HepG2 (cell line): Measurements from ENCODE around the gene GP1BA. TPM values are rescaled to one million over a fixed set of nuclear protein-coding genes. Genes with fewer than 3 reads are reported as not detected.

ENCODE experiments used
- ATAC-seq: fragments of 200-7000 bp; cut with Tn5 transposase; 3 replicates; pipeline ENCODE4 v1.9.1; 2020; ENCODE audit warnings: mild to moderate bottlenecking, moderate library complexity
- BruUV-seq: library from RNA; stranded (reverse); fragments of 400-500 nt; replicated peaks from 2 replicates; lab custom pipeline; 2021; lab: Mats Ljungman, UMichigan
- CTCF ChIA-PET: fragments of 300-600 bp; formaldehyde crosslinking; extraction: SDS; loops from one replicate; lab custom pipeline; 2021; ENCODE audit warnings: low total read pairs, inconsistent platforms, low intra/inter-chr PET ratio; lab: Yijun Ruan, JAX
- POLR2A ChIA-PET: fragments of 350-600 bp; sonication (Branson Sonifier 250); formaldehyde crosslinking; loops from one replicate; lab custom pipeline; 2020; ENCODE audit warnings: antibody characterized with exemption, inconsistent platforms; lab: Yijun Ruan, JAX
- DNase-seq: peaks from one replicate; pipeline ENCODE4 v3.0.0-alpha.2; 2015; ENCODE audit warnings: low spot score
- FAIRE-seq: peaks from 3 replicates; lab custom pipeline; 2011; peaks lifted over from hg19 to GRCh38; lab: Jason Lieb, UNC
- H2AFZ ChIP-seq: one replicate; pipeline ENCODE4 v1.6.1; 2011; ENCODE audit warnings: low read length, inconsistent platforms
- H3K27ac ChIP-seq: fragments of 300-600 bp; 3 replicates; pipeline ENCODE4 v1.8.0; 2011; ENCODE audit warnings: mixed run types, mild to moderate bottlenecking, mixed read lengths, low read length, inconsistent platforms; ENCODE audit not compliant: insufficient read depth; ENCODE audit errors: extremely low read length
- H3K27me3 ChIP-seq, 2 experiments: fragments of 200-600 bp in 1 of 2; 2 replicates in 1 of 2; 3 replicates in 1 of 2; pipeline versions ENCODE4 v1.6.0 to v1.8.0; 2011; ENCODE audit warnings: low read length in 2 of 2, mild to moderate bottlenecking in 2 of 2, moderate library complexity in 2 of 2, inconsistent platforms in 1 of 2; ENCODE audit not compliant: insufficient read depth in 2 of 2, control insufficient read depth in 1 of 2
- H3K36me3 ChIP-seq, 2 experiments: fragments of 200-600 bp in 1 of 2; replicated peaks in 1 of 2; 2 replicates in 1 of 2; 3 replicates in 1 of 2; pipeline versions ENCODE4 v1.5.1 to v1.8.0; 2011; ENCODE audit warnings: low read length in 2 of 2, inconsistent platforms in 1 of 2; ENCODE audit not compliant: insufficient read depth in 2 of 2, control insufficient read depth in 1 of 2
- H3K4me1 ChIP-seq: 2 replicates; pipeline ENCODE4 v1.5.1; 2012; ENCODE audit warnings: low read length, inconsistent platforms; ENCODE audit not compliant: insufficient read depth
- H3K4me2 ChIP-seq: 2 replicates; pipeline ENCODE4 v1.6.0; 2011; ENCODE audit warnings: low read depth, low read length, inconsistent platforms
- H3K4me3 ChIP-seq, 3 experiments: fragments of 200-600 bp in 1 of 3; sonication (generic), shearing (Covaris generic) in 1 of 3; replicated peaks in 1 of 3; 2 replicates each; pipeline ENCODE4 v1.5.1; 2011 to 2016; ENCODE audit warnings: low read length in 3 of 3, inconsistent platforms in 2 of 3, low read depth in 2 of 3, mild to moderate bottlenecking in 2 of 3, control low read depth in 1 of 3, mixed read lengths in 1 of 3; ENCODE audit not compliant: insufficient read depth in 1 of 3
- H3K79me2 ChIP-seq: one replicate; pipeline ENCODE4 v1.6.1; 2011; ENCODE audit warnings: low read length, inconsistent platforms; ENCODE audit not compliant: insufficient read depth
- H3K9ac ChIP-seq: 2 replicates; pipeline ENCODE4 v1.6.0; 2011; ENCODE audit warnings: mild to moderate bottlenecking, low read depth, low read length, inconsistent platforms; ENCODE audit not compliant: insufficient read depth
- H3K9me3 ChIP-seq: 2 replicates; pipeline ENCODE4 v1.5.1; 2012; ENCODE audit warnings: mild to moderate bottlenecking, low read length
- H4K20me1 ChIP-seq: 2 replicates; pipeline ENCODE4 v1.6.0; 2011; ENCODE audit warnings: inconsistent platforms, mild to moderate bottlenecking, low read length, moderate library complexity; ENCODE audit not compliant: insufficient read depth
- ARNT2 ChIP-seq: sonication (generic); formaldehyde crosslinking; IDR thresholded peaks from 2 replicates; pipeline ENCODE4 v1.8.0; 2022; ENCODE audit warnings: mild to moderate bottlenecking, low read depth, missing genetic modification reagents, moderate library complexity
- DZIP1 ChIP-seq: sonication (generic); formaldehyde crosslinking; IDR thresholded peaks from 2 replicates; pipeline ENCODE4 v1.5.0; 2020; ENCODE audit warnings: mild to moderate bottlenecking, missing genetic modification reagents
- GMEB1 ChIP-seq: sonication (generic); formaldehyde crosslinking; IDR thresholded peaks from 2 replicates; pipeline ENCODE4 v1.5.1; 2020; ENCODE audit warnings: missing genetic modification reagents, mild to moderate bottlenecking, borderline replicate concordance
- GPBP1L1 ChIP-seq: sonication (generic); formaldehyde crosslinking; IDR thresholded peaks from 2 replicates; pipeline ENCODE4 v1.5.0; 2020; ENCODE audit warnings: mild to moderate bottlenecking, missing genetic modification reagents
- KDM4B ChIP-seq: sonication (generic); formaldehyde crosslinking; IDR thresholded peaks from 2 replicates; pipeline ENCODE4 v1.4.0; 2020; ENCODE audit warnings: missing genetic modification reagents
- POGK ChIP-seq: sonication (generic); formaldehyde crosslinking; conservative IDR thresholded peaks from 2 replicates; pipeline ENCODE4 v1.8.0; 2022; ENCODE audit warnings: mild to moderate bottlenecking, moderate library complexity, missing genetic modification reagents
- PRDM10 ChIP-seq: sonication (generic); formaldehyde crosslinking; IDR thresholded peaks from 2 replicates; pipeline ENCODE4 v1.4.0; 2020; ENCODE audit warnings: low read depth, missing genetic modification reagents
- U2AF1 ChIP-seq: fragments of 200-400 bp; formaldehyde crosslinking; optimal IDR thresholded peaks from 2 replicates; pipeline ENCODE3; 2017; ENCODE audit warnings: mild to moderate bottlenecking, low read depth, low read length
- ZNF101 ChIP-seq: sonication (generic); formaldehyde crosslinking; IDR thresholded peaks from 2 replicates; pipeline ENCODE4 v1.4.0; 2020; ENCODE audit warnings: mild to moderate bottlenecking, low read depth, missing genetic modification reagents, borderline replicate concordance
- ZSCAN20 ChIP-seq: sonication (generic); formaldehyde crosslinking; IDR thresholded peaks from 2 replicates; pipeline ENCODE4 v1.4.0; 2020; ENCODE audit warnings: missing genetic modification reagents, mild to moderate bottlenecking, borderline replicate concordance
- WGBS: methylation state at CpG from one replicate; pipeline ENCODE4 v1.1.6; 2017; ENCODE audit warnings: low lambda C conversion rate; 5-methylcytosine and 5-hydroxymethylcytosine counted together
- in situ Hi-C: cut with HindIII; loops from 2 replicates; pipeline ENCODE4 v1.10.0; 2017; ENCODE audit warnings: low pct_unique_long_range_greater_than_20kb; ENCODE audit not compliant: extremely low pct_ligation_motif_present
- intact Hi-C: fragments of 100-400 bp; cut with micrococcal nuclease; formaldehyde crosslinking; loops from one replicate; pipeline ENCODE4 v1.10.0; 2022; ENCODE audit not compliant: unreplicated experiment
- polyA plus RNA-seq, 8 experiments: library from polyadenylated mRNA; depleted of rRNA in 3 of 8; stranded (reverse) in 7 of 8; unstranded in 1 of 8; fragments of >200 nt; fragmentation: Illumina TruSeq in 4 of 8; extraction: Trizol in 4 of 8; gene quantifications; 2 replicates each; pipeline versions ENCODE4 v1.2.1 to v1.2.3, GENCODE V29; 2011 to 2016; ENCODE audit warnings: low read depth in 4 of 8, missing spikeins in 1 of 8, mixed read lengths in 1 of 8; ENCODE audit not compliant: insufficient read depth in 1 of 8
- total RNA-seq, 5 experiments: library from RNA; depleted of rRNA; stranded (reverse); fragments of >200 nt; fragmentation: Illumina TruSeq; extraction: Trizol; gene quantifications; 2 replicates each; pipeline ENCODE4 v1.2.3, GENCODE V29; 2016; ENCODE audit warnings: low read depth in 1 of 5

GP1BA gene
- total and polyA plus RNA-seq, 2 of the 13 experiments (the other 11 are each of a cell fraction or from before 2014, with no cell fraction given) = not detected

GRCh38 chr17:4973256-4974114, 41.4 kb downstream of the GP1BA start:
- peaks cover 27% of the 10 kb centered on the region for H3K4me1 ChIP-seq
- no peak overlapping the region for H3K9ac ChIP-seq
- WGBS = 97% methylated on average over 7 of the region's 10 CpGs
- no peaks in the 10 kb centered on the region for H4K20me1 ChIP-seq
- intact Hi-C loops (no loop called here), in situ Hi-C loops (no loop called here)
- no peaks in the 10 kb centered on the region for H3K9me3 ChIP-seq
- no peak overlapping the region for H2AFZ ChIP-seq
- peaks cover 17% of the 10 kb centered on the region for H3K79me2 ChIP-seq
- H3K27ac ChIP-seq = no peak overlapping the region
- ChIA-PET CTCF (no interaction called here), POLR2A (interaction anchor here (1.0 to 2.6 kb wide), 3 partner anchors 22 to 65 kb away, joined by 3 to 10 read pairs (median 5); partner anchors contain the start of genes ENO3, RNF167 and SLC25A11)
- ATAC-seq (no peak), FAIRE-seq (no peak), DNase-seq (no peak)
- BruUV-seq = no TSS peak
- H3K36me3 ChIP-seq = peaks cover 1 to 19% of the 10 kb centered on the region in 2 experiments
- H3K4me3 ChIP-seq = no peak overlapping the region
- no peak overlapping the region for H3K4me2 ChIP-seq
- no peaks in the 10 kb centered on the region; a peak in 1 of 5 replicates for H3K27me3 ChIP-seq
- no peak for TF ChIP-seq GPBP1L1 (CRISPR knock-in tag)
- TF ChIP-seq ZSCAN20 = no peak
- TF ChIP-seq POGK (CRISPR knock-in tag) = no peak
- no peak for TF ChIP-seq DZIP1 (CRISPR knock-in tag)
- no peak for TF ChIP-seq PRDM10 (CRISPR knock-in tag)
- TF ChIP-seq U2AF1 = no peak
- TF ChIP-seq KDM4B (CRISPR knock-in tag) = no peak
- no peak for TF ChIP-seq ZNF101 (CRISPR knock-in tag)
- TF ChIP-seq GMEB1 (CRISPR knock-in tag) = no peak
- no peak for TF ChIP-seq ARNT2 (CRISPR knock-in tag)
